Measurements from ENCODE around the gene SLC25A11.
A peak's percentile ranks its signal among the peaks of the same experiment; 100 is the strongest.

SLC25A11 gene

GRCh38 chr17:4945944-4946280 lies 6.1 kb upstream of the SLC25A11 start:
- ATAC-seq (ENCODE audit: low read depth) (no peak), DNase-seq (ENCODE audit: low spot score) (no peak)
- Histone ChIP-seq H3K36me3 (ENCODE audit: low read depth) (peaks cover 58% of the 10 kb centered on the region), H3K4me3 (ENCODE audit: severe bottlenecking) (peak overlapping the region; percentile 88), H3K9me3 (ENCODE audit: severe bottlenecking) (no peaks in the 10 kb centered on the region), H3K27me3 (ENCODE audit: insufficient read depth, poor library complexity, severe bottlenecking) (no peaks in the 10 kb centered on the region), H3K27ac (ENCODE audit: poor library complexity, severe bottlenecking) (peak overlapping the region; percentile 99), H3K4me1 (ENCODE audit: insufficient read depth, poor library complexity, severe bottlenecking) (peaks cover 29% of the 10 kb centered on the region)
- TF ChIP-seq CTCF (IDR thresholded peaks at IDR 0.05; ENCODE audit: poor library complexity, severe bottlenecking): no peak

DNA sequence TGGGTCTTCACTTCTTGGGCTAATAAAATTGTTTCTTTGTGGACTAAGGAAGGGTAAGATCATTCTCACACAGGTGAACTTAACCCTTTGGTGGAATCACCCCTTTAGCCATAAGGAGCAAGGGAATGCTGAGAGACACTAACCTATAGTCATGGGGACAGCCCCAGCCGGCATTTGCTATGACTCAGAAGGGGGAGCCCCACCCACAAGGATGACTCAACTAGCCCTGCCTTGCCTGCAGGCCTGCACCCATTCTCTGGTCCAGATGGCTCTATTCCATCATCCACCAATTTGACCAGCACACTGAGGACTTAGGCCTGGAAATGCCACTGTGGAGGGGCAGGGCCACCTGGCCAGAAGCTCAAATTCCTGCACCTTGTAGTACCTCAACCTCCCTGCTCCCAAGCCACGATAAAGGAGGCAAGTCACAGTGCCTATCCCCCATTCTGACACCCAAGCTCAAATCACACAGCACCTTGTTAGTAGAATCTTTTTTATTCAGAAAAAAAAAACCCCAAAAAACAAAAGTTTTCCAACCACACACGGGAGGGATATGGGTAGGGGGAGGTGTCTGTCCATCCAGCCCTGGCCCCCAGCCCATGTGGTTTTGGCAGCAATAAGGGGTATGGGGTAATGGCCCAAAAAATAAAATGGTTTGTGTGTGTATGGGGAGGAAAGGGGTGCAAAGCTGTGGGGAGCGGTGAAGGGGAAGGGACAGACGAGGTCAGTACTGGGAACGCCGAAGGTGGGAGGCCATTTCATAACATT lies 5.5 kb upstream of the SLC25A11 start:
- no peaks in the 10 kb centered on the region for H3K9me3 ChIP-seq (ENCODE audit: severe bottlenecking)
- peaks cover 29% of the 10 kb centered on the region for H3K4me1 ChIP-seq (ENCODE audit: insufficient read depth, poor library complexity, severe bottlenecking)
- peak overlapping the region; percentile 99 for H3K27ac ChIP-seq (ENCODE audit: poor library complexity, severe bottlenecking)
- DNase-seq (ENCODE audit: low spot score): peak; percentile 92
- ATAC-seq (ENCODE audit: low read depth): peak; percentile 60
- H3K27me3 ChIP-seq (ENCODE audit: insufficient read depth, poor library complexity, severe bottlenecking): no peaks in the 10 kb centered on the region
- TF ChIP-seq CTCF (IDR thresholded peaks at IDR 0.05; ENCODE audit: poor library complexity, severe bottlenecking): no peak
- H3K36me3 ChIP-seq (ENCODE audit: low read depth): peaks cover 58% of the 10 kb centered on the region
- H3K4me3 ChIP-seq (ENCODE audit: severe bottlenecking): no peak overlapping the region

DNA sequence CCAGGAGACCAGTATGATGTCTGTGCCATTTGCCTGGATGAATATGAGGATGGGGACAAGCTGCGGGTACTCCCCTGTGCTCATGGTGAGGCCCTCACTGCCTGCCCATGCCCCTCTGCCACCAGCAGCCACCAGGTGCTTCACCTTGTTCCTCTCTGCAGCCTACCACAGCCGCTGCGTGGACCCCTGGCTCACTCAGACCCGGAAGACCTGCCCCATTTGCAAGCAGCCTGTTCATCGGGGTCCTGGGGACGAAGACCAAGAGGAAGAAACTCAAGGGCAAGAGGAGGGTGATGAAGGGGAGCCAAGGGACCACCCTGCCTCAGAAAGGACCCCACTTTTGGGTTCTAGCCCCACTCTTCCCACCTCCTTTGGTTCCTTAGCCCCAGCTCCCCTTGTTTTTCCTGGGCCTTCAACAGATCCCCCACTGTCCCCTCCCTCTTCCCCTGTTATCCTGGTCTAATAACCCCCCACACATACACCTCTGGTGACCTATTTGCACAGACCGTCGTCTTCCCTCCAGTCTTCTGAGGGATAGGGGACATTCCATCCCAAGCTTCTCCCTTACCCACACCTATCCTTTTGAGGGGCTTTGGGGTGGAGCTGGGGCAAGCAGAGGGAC lies 4.8 kb upstream of the SLC25A11 start:
- no peaks in the 10 kb centered on the region for H3K9me3 ChIP-seq (ENCODE audit: severe bottlenecking)
- ATAC-seq (ENCODE audit: low read depth) (no peak), DNase-seq (ENCODE audit: low spot score) (no peak)
- TF ChIP-seq CTCF (IDR thresholded peaks at IDR 0.05; ENCODE audit: poor library complexity, severe bottlenecking): no peak
- H3K27ac ChIP-seq (ENCODE audit: poor library complexity, severe bottlenecking): peak overlapping the region; percentile 99
- peaks cover 29% of the 10 kb centered on the region for H3K4me1 ChIP-seq (ENCODE audit: insufficient read depth, poor library complexity, severe bottlenecking)
- H3K36me3 ChIP-seq (ENCODE audit: low read depth): peaks cover 58% of the 10 kb centered on the region
- no peaks in the 10 kb centered on the region for H3K27me3 ChIP-seq (ENCODE audit: insufficient read depth, poor library complexity, severe bottlenecking)
- no peak overlapping the region for H3K4me3 ChIP-seq (ENCODE audit: severe bottlenecking)

DNA sequence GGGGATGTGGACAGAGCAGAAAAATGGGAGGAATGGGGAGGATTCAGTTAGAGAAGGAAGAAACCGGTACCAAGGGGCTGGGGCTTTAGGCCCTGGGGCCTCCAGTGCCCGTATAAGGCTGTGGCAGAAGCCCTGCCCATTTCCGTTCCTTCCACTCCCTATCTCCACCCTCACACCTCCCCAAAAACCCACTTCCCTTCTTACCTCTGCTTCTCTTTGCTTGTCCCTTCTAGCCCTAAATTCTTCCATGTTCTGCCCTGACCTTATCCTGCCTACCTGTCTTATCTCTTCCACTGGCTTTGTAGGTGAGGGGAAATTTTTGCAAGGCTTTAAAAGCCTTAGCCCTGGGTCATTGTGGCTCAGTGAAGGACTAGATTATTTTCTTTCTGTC lies 4.3 kb upstream of the SLC25A11 start:
- Histone ChIP-seq H3K4me3 (ENCODE audit: severe bottlenecking) (no peak overlapping the region), H3K27ac (ENCODE audit: poor library complexity, severe bottlenecking) (peak overlapping the region; percentile 99), H3K27me3 (ENCODE audit: insufficient read depth, poor library complexity, severe bottlenecking) (no peaks in the 10 kb centered on the region), H3K9me3 (ENCODE audit: severe bottlenecking) (no peaks in the 10 kb centered on the region), H3K4me1 (ENCODE audit: insufficient read depth, poor library complexity, severe bottlenecking) (peaks cover 29% of the 10 kb centered on the region), H3K36me3 (ENCODE audit: low read depth) (peaks cover 58% of the 10 kb centered on the region)
- ATAC-seq (ENCODE audit: low read depth) (no peak), DNase-seq (ENCODE audit: low spot score) (no peak)
- TF ChIP-seq CTCF (IDR thresholded peaks at IDR 0.05; ENCODE audit: poor library complexity, severe bottlenecking): no peak

All from RWPE2 (cell line).